Measurements from ENCODE around the gene SPHK2.

- TF ChIP-seq CTCF (IDR thresholded peaks at IDR 0.05): no peak
- TF ChIP-seq CHD4 (IDR thresholded peaks at IDR 0.05; ENCODE audit: borderline replicate concordance): no peak
- TF ChIP-seq RFX5 (IDR thresholded peaks at IDR 0.05): no peak
- no peak for TF ChIP-seq JUN (IDR thresholded peaks at IDR 0.05)
- no peak for TF ChIP-seq EP300 (IDR thresholded peaks at IDR 0.05)
- no peak for TF ChIP-seq HMGXB4 (CRISPR knock-in tag; IDR thresholded peaks at IDR 0.05; ENCODE audit: borderline replicate concordance)
- TF ChIP-seq CEBPB (IDR thresholded peaks at IDR 0.05): no peak
- TF ChIP-seq ELK1 (IDR thresholded peaks at IDR 0.05; ENCODE audit: low read depth, low read length): no peak
Observed at GRCh38 chr19:48676487-48676886, 57.2 kb downstream of the SPHK2 start.

Measured in A549 (cell line).